Ascending aorta (tissue), 2 donors: Measurements from ENCODE around the gene ARHGEF7. TPM values are rescaled to one million over a fixed set of nuclear protein-coding genes. Genes with fewer than 3 reads are reported as not detected.
A peak's percentile ranks its signal among the peaks of the same experiment; 100 is the strongest.

Experiments used
- DNase-seq, 2 donors: peaks; one replicate each; pipeline ENCODE4 v3.0.0-alpha.2; 2019; ENCODE audit warnings: low spot score in 2 of 2
- H3K27ac ChIP-seq, 2 donors: fragments of 200-600 bp; sonication (generic); one replicate each; pipeline ENCODE4 v1.5.1; 2016 to 2017; ENCODE audit warnings: mild to moderate bottlenecking in 1 of 2
- H3K27me3 ChIP-seq: fragments of 200-600 bp; sonication (generic); one replicate; pipeline ENCODE4 v1.5.1; 2017
- H3K36me3 ChIP-seq, 2 donors: fragments of 200-600 bp; sonication (generic); one replicate each; pipeline ENCODE4 v1.5.1; 2016
- H3K4me1 ChIP-seq, 2 donors: fragments of 200-600 bp; sonication (generic); one replicate each; pipeline ENCODE4 v1.5.1; 2016 to 2017; ENCODE audit warnings: mild to moderate bottlenecking in 1 of 2
- H3K4me3 ChIP-seq, 2 donors: fragments of 200-600 bp; sonication (generic); one replicate each; pipeline ENCODE4 v1.5.1; 2016 to 2017; ENCODE audit warnings: mild to moderate bottlenecking in 1 of 2
- H3K9me3 ChIP-seq, 2 donors: fragments of 200-600 bp; sonication (generic); one replicate each; pipeline ENCODE4 v1.5.1; 2016
- CTCF ChIP-seq, 3 experiments: fragments of 200-600 bp in 2 of 3; fragments of 450-650 bp in 1 of 3; sonication (generic) in 2 of 3; IDR thresholded peaks; one replicate each; pipeline ENCODE4 v1.5.1; 2016 to 2019; ENCODE audit warnings: antibody characterized with exemption in 3 of 3, mild to moderate bottlenecking in 1 of 3, moderate library complexity in 1 of 3
- intact Hi-C: fragments of 100-400 bp; cut with DNase I; formaldehyde crosslinking; loops from one replicate; pipeline ENCODE4 v1.15.1; 2023
- total RNA-seq: library from RNA; depleted of rRNA; stranded (reverse); fragments of >200 nt; gene quantifications from one replicate; pipeline ENCODE4 v1.1.0, GENCODE V29; 2016

ARHGEF7 gene
- total RNA-seq, 1 donor from 2014 or later: 32.2 TPM

- no peak overlapping the region for H3K4me3 ChIP-seq
- peaks cover 2 to 21% of the 10 kb centered on the region in 2 donors for H3K4me1 ChIP-seq
- intact Hi-C loops: no loop called here
- H3K27ac ChIP-seq: peak overlapping the region in 1 of 2 donors; percentile 99
- no peaks in the 10 kb centered on the region for H3K36me3 ChIP-seq
- DNase-seq: no peak
- TF ChIP-seq CTCF (IDR thresholded peaks at IDR 0.05): no peak
- no peaks in the 10 kb centered on the region for H3K9me3 ChIP-seq
- no peaks in the 10 kb centered on the region for H3K27me3 ChIP-seq
These were observed 43.2 kb downstream of the ARHGEF7 start for GRCh38 chr13:111158136-111158805.

GRCh38 chr13:111159362-111160320 lies 44.5 kb downstream of the ARHGEF7 start:
- intact Hi-C loops: no loop called here

GRCh38 chr13:111160648-111161047 lies 45.5 kb downstream of the ARHGEF7 start:
- intact Hi-C loops: no loop called here
- H3K9me3 ChIP-seq: no peaks in the 10 kb centered on the region
- DNase-seq: no peak
- no peaks in the 10 kb centered on the region for H3K27me3 ChIP-seq
- no peak overlapping the region for H3K27ac ChIP-seq
- TF ChIP-seq CTCF (IDR thresholded peaks at IDR 0.05): no peak
- no peak overlapping the region for H3K4me3 ChIP-seq
- peaks cover 2 to 16% of the 10 kb centered on the region in 2 donors for H3K4me1 ChIP-seq
- no peaks in the 10 kb centered on the region for H3K36me3 ChIP-seq

More at GRCh38 chr13:111159362-111160320, 44.5 kb downstream of the ARHGEF7 start:
- Histone ChIP-seq H3K4me1 (peaks cover 2 to 21% of the 10 kb centered on the region in 2 donors), H3K9me3 (no peaks in the 10 kb centered on the region), H3K27ac (no peak overlapping the region), H3K27me3 (no peaks in the 10 kb centered on the region), H3K36me3 (no peaks in the 10 kb centered on the region), H3K4me3 (no peak overlapping the region)
- no peak for TF ChIP-seq CTCF (IDR thresholded peaks at IDR 0.05)
- DNase-seq: no peak

GRCh38 chr13:111161601-111162600 lies 46.8 kb downstream of the ARHGEF7 start:
- no peak overlapping the region for H3K27ac ChIP-seq
- H3K9me3 ChIP-seq: no peaks in the 10 kb centered on the region
- H3K36me3 ChIP-seq: no peaks in the 10 kb centered on the region
- intact Hi-C loops: no loop called here
- no peak for DNase-seq
- no peak overlapping the region for H3K4me3 ChIP-seq
- no peaks in the 10 kb centered on the region for H3K27me3 ChIP-seq
- H3K4me1 ChIP-seq: peaks cover 0 to 12% of the 10 kb centered on the region in 2 donors
- TF ChIP-seq CTCF (IDR thresholded peaks at IDR 0.05): no peak
